ENCODE results near the gene TTC7B.

- TF ChIP-seq GATA2 (IDR thresholded peaks at IDR 0.05; ENCODE audit: low read depth, low read length) (no peak), GATA3 (IDR thresholded peaks at IDR 0.05; ENCODE audit: low read depth, low read length) (no peak)
Measured at GRCh38 chr14:90644882-90645281, 171.3 kb downstream of the TTC7B start.
